ENCODE results near the gene LRP3.

- no peak for TF ChIP-seq EZH2 (IDR thresholded peaks at IDR 0.05; ENCODE audit: borderline replicate concordance, insufficient read depth, low read depth, low read length, poor library complexity, severe bottlenecking)
- TF ChIP-seq CTCF (IDR thresholded peaks at IDR 0.05), result no peak
Measured at GRCh38 chr19:33214596-33214995, 20.5 kb downstream of the LRP3 start.

Data from B cell (primary cell).